ENCODE results near the gene SNAP25. TPM values are rescaled to one million over a fixed set of nuclear protein-coding genes. Genes with fewer than 3 reads are reported as not detected.

The SNAP25 gene
- total and polyA plus RNA-seq, 2 experiments from 2014 or later, result 4.0 to 6.3 TPM

DNA sequence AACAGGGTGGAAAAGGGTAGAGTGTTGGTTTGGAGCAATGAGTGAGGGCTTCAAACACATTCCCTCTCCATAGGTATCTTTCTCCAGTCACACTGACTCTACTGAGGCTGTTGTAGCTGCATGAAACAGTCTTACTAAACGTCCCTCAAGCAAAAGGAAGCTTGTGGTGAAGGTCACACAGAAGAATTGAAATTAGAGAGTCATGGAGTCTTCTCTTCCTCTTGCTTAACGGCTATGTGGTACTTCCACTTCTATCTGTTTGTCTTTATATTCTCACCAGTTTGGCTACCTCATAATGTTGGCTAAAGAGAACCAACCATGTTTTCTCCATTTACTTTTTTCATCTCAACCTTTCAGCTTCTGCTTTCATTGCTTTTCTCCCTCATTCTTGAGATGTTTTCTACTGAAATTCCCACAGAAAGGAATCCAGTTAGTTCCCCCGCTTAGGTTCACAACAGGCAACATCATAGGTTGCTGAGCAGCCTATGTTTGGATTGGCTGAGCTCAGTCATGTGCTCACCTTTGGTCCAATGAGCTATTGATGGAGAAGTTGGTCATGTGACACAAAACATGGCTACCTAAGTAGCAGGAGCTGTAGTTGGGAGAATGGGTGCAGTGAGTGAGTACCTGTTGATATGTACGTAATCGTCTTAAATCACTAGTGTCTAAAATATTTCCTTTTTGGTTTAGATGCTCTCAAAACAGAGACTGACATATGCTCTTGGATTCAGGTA lies 99.8 kb downstream of the SNAP25 start:
- Histone ChIP-seq H3K27me3 (no peaks in the 10 kb centered on the region), H3K4me1 (ENCODE audit: low read depth) (peaks cover 17% of the 10 kb centered on the region), H3K4me3 (no peak overlapping the region), H3K9me3 (ENCODE audit: low read depth) (no peaks in the 10 kb centered on the region), H3K36me3 (no peaks in the 10 kb centered on the region), H3K27ac (no peak overlapping the region)
- DNase-seq (ENCODE audit: low read depth in 1 of 2, low spot score in 1 of 2), result no peak
- TF ChIP-seq, protein P1, sequence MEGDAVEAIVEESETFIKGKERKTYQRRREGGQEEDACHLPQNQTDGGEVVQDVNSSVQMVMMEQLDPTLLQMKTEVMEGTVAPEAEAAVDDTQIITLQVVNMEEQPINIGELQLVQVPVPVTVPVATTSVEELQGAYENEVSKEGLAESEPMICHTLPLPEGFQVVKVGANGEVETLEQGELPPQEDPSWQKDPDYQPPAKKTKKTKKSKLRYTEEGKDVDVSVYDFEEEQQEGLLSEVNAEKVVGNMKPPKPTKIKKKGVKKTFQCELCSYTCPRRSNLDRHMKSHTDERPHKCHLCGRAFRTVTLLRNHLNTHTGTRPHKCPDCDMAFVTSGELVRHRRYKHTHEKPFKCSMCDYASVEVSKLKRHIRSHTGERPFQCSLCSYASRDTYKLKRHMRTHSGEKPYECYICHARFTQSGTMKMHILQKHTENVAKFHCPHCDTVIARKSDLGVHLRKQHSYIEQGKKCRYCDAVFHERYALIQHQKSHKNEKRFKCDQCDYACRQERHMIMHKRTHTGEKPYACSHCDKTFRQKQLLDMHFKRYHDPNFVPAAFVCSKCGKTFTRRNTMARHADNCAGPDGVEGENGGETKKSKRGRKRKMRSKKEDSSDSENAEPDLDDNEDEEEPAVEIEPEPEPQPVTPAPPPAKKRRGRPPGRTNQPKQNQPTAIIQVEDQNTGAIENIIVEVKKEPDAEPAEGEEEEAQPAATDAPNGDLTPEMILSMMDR (IDR thresholded peaks at IDR 0.05; ENCODE audit: low read depth, low read length), result no peak

DNA sequence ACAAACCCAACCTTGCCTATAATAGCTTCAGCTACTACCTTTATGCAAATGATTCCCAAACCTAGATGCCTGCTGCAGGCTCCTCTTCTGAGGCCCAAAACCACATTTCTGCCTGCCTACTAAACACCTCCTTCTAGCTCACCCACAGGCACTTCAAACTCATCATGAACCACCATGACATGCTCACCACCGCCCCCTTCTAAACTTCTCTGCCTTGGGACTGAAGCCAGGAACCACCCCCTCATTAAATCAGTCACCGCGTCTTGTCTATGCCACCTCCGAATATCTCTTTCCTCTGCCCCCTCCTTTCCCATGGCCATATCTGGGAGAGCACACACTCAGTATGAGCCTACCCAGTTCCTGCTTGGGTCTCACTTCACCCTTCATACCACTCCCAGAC lies 101.2 kb downstream of the SNAP25 start:
- TF ChIP-seq, protein P1 (IDR thresholded peaks at IDR 0.05; ENCODE audit: low read depth, low read length), result no peak
- DNase-seq (ENCODE audit: low read depth in 1 of 2, low spot score in 1 of 2), result no peak
- H3K4me1 ChIP-seq (ENCODE audit: low read depth), result peaks cover 3% of the 10 kb centered on the region

DNA sequence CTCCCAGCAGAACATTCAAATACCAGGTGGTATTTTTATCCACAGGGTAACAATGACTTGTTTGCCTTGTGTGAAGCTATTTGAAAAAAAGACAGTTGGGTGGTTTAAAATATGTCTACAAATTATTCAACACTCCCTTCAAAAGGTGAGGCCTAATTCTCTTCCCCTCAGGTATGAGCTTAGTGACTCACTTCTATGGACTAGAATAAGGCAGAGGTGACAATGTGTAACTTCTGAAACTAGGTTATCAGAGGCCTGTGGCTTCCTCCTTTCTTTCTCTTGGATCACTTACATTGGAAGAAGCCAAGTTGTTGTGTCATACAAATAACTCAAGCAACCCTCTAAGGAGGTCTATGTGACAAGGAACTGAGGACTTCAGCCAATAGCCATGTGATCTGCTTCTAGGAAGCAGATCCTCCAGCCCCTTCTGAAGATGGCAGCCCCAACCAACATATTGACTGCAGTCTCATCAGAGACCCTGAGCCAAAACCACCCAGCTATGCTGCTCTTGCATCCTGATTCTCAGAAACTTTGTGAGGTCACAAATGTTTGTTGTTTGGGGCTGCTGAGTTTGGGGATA lies 102.6 kb downstream of the SNAP25 start:
- Histone ChIP-seq H3K36me3 (no peaks in the 10 kb centered on the region), H3K4me3 (no peak overlapping the region), H3K4me1 (ENCODE audit: low read depth) (no peaks in the 10 kb centered on the region), H3K9me3 (ENCODE audit: low read depth) (no peaks in the 10 kb centered on the region), H3K27ac (no peak overlapping the region), H3K27me3 (no peaks in the 10 kb centered on the region)
- no peak for DNase-seq (ENCODE audit: low read depth in 1 of 2, low spot score in 1 of 2)
- TF ChIP-seq, protein P1 (IDR thresholded peaks at IDR 0.05; ENCODE audit: low read depth, low read length), result no peak

More for the DNA sequence above, 101.2 kb downstream of the SNAP25 start:
- H3K27me3 ChIP-seq, result no peaks in the 10 kb centered on the region
- H3K36me3 ChIP-seq, result no peaks in the 10 kb centered on the region
- no peaks in the 10 kb centered on the region for H3K9me3 ChIP-seq (ENCODE audit: low read depth)
- H3K27ac ChIP-seq, result no peak overlapping the region
- no peak overlapping the region for H3K4me3 ChIP-seq

DNA sequence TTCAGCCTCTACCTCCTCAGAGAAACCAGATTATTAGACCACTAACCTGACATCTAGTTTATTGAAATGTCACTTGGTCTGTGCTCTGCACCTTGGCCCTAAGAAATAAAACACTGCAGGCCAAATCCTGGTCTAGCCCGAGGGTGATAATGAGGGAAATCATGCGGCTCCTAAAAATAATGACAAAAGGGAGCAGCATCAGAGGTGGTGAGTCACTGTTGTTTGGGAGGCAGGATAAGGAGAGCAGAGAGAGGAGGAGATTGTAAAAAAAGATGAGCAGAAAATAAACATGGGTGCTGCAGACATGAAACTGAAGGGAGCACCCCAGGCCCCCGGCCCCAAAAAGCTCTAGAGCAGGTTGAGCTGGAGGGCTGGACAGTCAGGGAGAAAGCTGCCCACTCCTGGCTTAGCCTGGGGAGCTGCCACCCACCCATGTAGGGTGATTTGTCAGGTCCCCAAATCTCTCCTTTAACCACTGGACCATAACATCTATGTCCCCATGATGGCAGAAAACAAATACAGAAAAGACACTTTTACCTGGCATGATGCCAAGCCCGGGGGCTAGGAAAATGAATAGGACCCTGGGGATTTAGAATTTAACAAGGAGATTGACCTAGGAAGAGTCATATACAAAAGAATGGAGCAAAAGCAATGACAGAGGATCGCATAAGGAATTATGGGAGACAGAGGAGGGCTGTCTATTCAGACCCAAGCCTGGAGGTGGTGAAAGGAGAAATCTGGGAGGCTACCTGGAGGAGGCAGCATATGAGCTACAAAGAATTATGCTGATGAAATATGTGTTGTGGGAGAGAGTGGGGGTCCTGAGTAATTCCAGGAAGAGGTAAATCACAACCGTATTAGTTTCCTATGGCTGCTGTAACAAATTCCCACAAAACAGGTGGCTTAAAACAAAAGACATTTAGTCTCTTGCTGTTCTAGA lies 103.7 kb downstream of the SNAP25 start:
- Histone ChIP-seq H3K27ac (no peak overlapping the region), H3K27me3 (no peaks in the 10 kb centered on the region), H3K9me3 (ENCODE audit: low read depth) (no peaks in the 10 kb centered on the region), H3K4me1 (ENCODE audit: low read depth) (no peaks in the 10 kb centered on the region), H3K4me3 (no peak overlapping the region), H3K36me3 (no peaks in the 10 kb centered on the region)
- TF ChIP-seq, protein P1 (IDR thresholded peaks at IDR 0.05; ENCODE audit: low read depth, low read length), result no peak
- peak in 1 of 2 donors; percentile 35 for DNase-seq (ENCODE audit: low read depth in 1 of 2, low spot score in 1 of 2)

DNA sequence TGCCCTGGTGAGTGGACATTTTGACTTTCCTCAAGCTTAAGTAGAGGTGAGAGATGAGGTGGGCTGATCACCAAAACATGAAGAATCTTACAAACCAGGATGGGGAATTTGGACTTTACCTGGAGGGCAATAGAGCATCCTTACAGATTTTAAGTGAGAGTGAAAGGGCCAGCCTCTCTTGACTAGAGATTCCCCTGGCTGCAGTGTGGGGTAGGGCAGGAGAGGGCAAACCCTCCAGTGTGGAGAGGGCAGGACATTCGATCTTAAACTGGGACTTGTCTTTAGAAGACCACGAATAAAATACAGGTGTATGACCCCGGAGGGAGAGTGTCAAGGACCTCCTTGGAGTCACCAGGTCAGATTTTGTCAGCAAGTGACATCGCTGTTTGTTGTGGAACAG lies 105.1 kb downstream of the SNAP25 start:
- Histone ChIP-seq H3K4me1 (ENCODE audit: low read depth) (no peaks in the 10 kb centered on the region), H3K27me3 (no peaks in the 10 kb centered on the region), H3K4me3 (no peak overlapping the region), H3K36me3 (no peaks in the 10 kb centered on the region), H3K27ac (no peak overlapping the region), H3K9me3 (ENCODE audit: low read depth) (no peaks in the 10 kb centered on the region)
- DNase-seq (ENCODE audit: low read depth in 1 of 2, low spot score in 1 of 2), result no peak
- TF ChIP-seq, protein P1 (IDR thresholded peaks at IDR 0.05; ENCODE audit: low read depth, low read length), result no peak

All from cardiac muscle cell (in vitro differentiated cells and primary cell).